Neural cell (in vitro differentiated cells): ENCODE data around the gene IDH3B. TPM values are rescaled to one million over a fixed set of nuclear protein-coding genes. Genes with fewer than 3 reads are reported as not detected.
A peak's percentile ranks its signal among the peaks of the same experiment; 100 is the strongest.
"Not testable (repeated sequence)": the region's sequence is repeated elsewhere in the genome, so short reads cannot be mapped to it uniquely, and the experiment has no call there.

ENCODE experiments used
- H2AFZ ChIP-seq: fragments of 200-600, 300-800 bp; sonication (generic), shearing (Covaris generic); 2 replicates; pipeline ENCODE4 v1.6.0; 2014; ENCODE audit warnings: low read depth, mild to moderate bottlenecking, antibody characterized with exemption, low read length, moderate library complexity
- H3F3A ChIP-seq: fragments of 200-600 bp; shearing (Covaris generic); 2 replicates; pipeline ENCODE4 v1.6.1; 2016; ENCODE audit warnings: mild to moderate bottlenecking, moderate library complexity, mixed read lengths, antibody characterized with exemption, low read length; ENCODE audit not compliant: insufficient read depth, poor library complexity, severe bottlenecking
- H3K27ac ChIP-seq: fragments of 200-600, 300-800 bp; sonication (generic), shearing (Covaris generic); 2 replicates; pipeline ENCODE4 v1.5.1; 2014; ENCODE audit warnings: mild to moderate bottlenecking, low read length, moderate library complexity
- H3K27me3 ChIP-seq: fragments of 300-800, 200-600 bp; sonication (generic), shearing (Covaris generic); 2 replicates; pipeline ENCODE4 v1.6.0; 2014; ENCODE audit warnings: mild to moderate bottlenecking, low read depth, low read length, moderate library complexity; ENCODE audit not compliant: insufficient read depth
- H3K36me3 ChIP-seq: fragments of 300-800, 200-600 bp; sonication (generic), shearing (Covaris generic); 2 replicates; pipeline ENCODE4 v1.5.1; 2014; ENCODE audit warnings: mild to moderate bottlenecking, antibody characterized with exemption, low read length, moderate library complexity; ENCODE audit not compliant: insufficient read depth
- H3K4me2 ChIP-seq: fragments of 300-800, 200-600 bp; sonication (generic), shearing (Covaris generic); 2 replicates; pipeline ENCODE4 v1.6.0; 2014; ENCODE audit warnings: mild to moderate bottlenecking, low read length
- H3K4me3 ChIP-seq: fragments of 300-800, 200-600 bp; sonication (generic), shearing (Covaris generic); 2 replicates; pipeline ENCODE4 v1.5.1; 2014; ENCODE audit warnings: mild to moderate bottlenecking, low read length, moderate library complexity
- H3K79me2 ChIP-seq: fragments of 200-600 bp; shearing (Covaris generic); replicated peaks from 2 replicates; pipeline ENCODE4 v1.6.0; 2014; ENCODE audit warnings: mild to moderate bottlenecking, low read length, moderate library complexity; ENCODE audit not compliant: insufficient read depth
- H3K9ac ChIP-seq: fragments of 300-800, 200-600 bp; sonication (generic), shearing (Covaris generic); 2 replicates; pipeline ENCODE4 v1.6.1; 2016; ENCODE audit warnings: mild to moderate bottlenecking, low read length, mixed read lengths
- H3K9me2 ChIP-seq: fragments of 200-600 bp; shearing (Covaris generic); 2 replicates; pipeline ENCODE4 v1.6.1; 2016; ENCODE audit warnings: mild to moderate bottlenecking, low read length, mixed read lengths; ENCODE audit not compliant: insufficient read depth
- H3K9me3 ChIP-seq: fragments of 200-600, 300-800 bp; sonication (generic), shearing (Covaris generic); 2 replicates; pipeline ENCODE4 v1.6.1; 2016; ENCODE audit warnings: mild to moderate bottlenecking, mixed run types, low read length, moderate library complexity, mixed read lengths
- H4K20me1 ChIP-seq: fragments of 200-600 bp; shearing (Covaris generic); 2 replicates; pipeline ENCODE4 v1.6.1; 2016; ENCODE audit warnings: mild to moderate bottlenecking, mixed run types; ENCODE audit not compliant: insufficient read depth
- CTCF ChIP-seq: fragments of 450-650 bp; IDR thresholded peaks from 2 replicates; pipeline ENCODE4 v1.5.1; 2014; ENCODE audit warnings: antibody characterized with exemption, mild to moderate bottlenecking, moderate library complexity; ENCODE audit not compliant: poor library complexity, severe bottlenecking
- EP300 ChIP-seq: fragments of 450-650 bp; conservative IDR thresholded peaks from 2 replicates; pipeline ENCODE4 v1.6.1; 2014; ENCODE audit warnings: antibody characterized with exemption, mild to moderate bottlenecking, moderate library complexity; ENCODE audit not compliant: poor library complexity, severe bottlenecking
- EZH2 ChIP-seq: fragments of 200-600, 300-800 bp; shearing (Covaris generic), sonication (generic); IDR thresholded peaks from 2 replicates; pipeline ENCODE4 v1.6.1; 2014; ENCODE audit warnings: antibody characterized with exemption, low read length, borderline replicate concordance, mild to moderate bottlenecking; ENCODE audit not compliant: insufficient read depth, poor library complexity, severe bottlenecking
- MXI1 ChIP-seq: fragments of 450-650 bp; conservative IDR thresholded peaks from 2 replicates; pipeline ENCODE4 v1.6.1; 2014; ENCODE audit warnings: antibody characterized with exemption, mild to moderate bottlenecking; ENCODE audit not compliant: poor library complexity, severe bottlenecking
- POLR2AphosphoS5 ChIP-seq: IDR thresholded peaks from 2 replicates; pipeline ENCODE4 v1.6.1; 2012
- RAD21 ChIP-seq: fragments of 450-650 bp; conservative IDR thresholded peaks from 2 replicates; pipeline ENCODE4 v1.6.1; 2014; ENCODE audit warnings: antibody characterized with exemption, mild to moderate bottlenecking, moderate library complexity
- REST ChIP-seq: IDR thresholded peaks from 2 replicates; pipeline ENCODE4 v1.6.1; 2012; ENCODE audit warnings: borderline replicate concordance
- SMC3 ChIP-seq: fragments of 450-650 bp; conservative IDR thresholded peaks from 2 replicates; pipeline ENCODE4 v1.6.1; 2014; ENCODE audit warnings: antibody characterized with exemption, mild to moderate bottlenecking, moderate library complexity; ENCODE audit not compliant: poor library complexity
- TAF1 ChIP-seq: IDR thresholded peaks from 2 replicates; pipeline ENCODE4 v1.6.1; 2012; ENCODE audit warnings: low read depth
- polyA plus RNA-seq: library from polyadenylated mRNA; depleted of rRNA; stranded (reverse); fragments of >200 nt; gene quantifications from 2 replicates; pipeline ENCODE4 v1.2.3, GENCODE V29; 2014

Gene IDH3B
- polyA plus RNA-seq, 1 donor from 2014 or later, result 307 TPM

GRCh38 chr20:2696646-2697045 is 32.6 kb upstream of the IDH3B start:
- no peaks in the 10 kb centered on the region for H3F3A ChIP-seq
- H3K9ac ChIP-seq, result no peak overlapping the region
- TF ChIP-seq EZH2 (no peak), SMC3 (no peak), TAF1 (no peak), MXI1 (no peak), POLR2AphosphoS5 (no peak), RAD21 (no peak), CTCF (no peak), REST (no peak)
- H2AFZ ChIP-seq, result no peak overlapping the region
- no peaks in the 10 kb centered on the region for H4K20me1 ChIP-seq
- no peaks in the 10 kb centered on the region for H3K9me2 ChIP-seq
- H3K27ac ChIP-seq, result no peak overlapping the region
- no peaks in the 10 kb centered on the region for H3K9me3 ChIP-seq
- peaks cover 17% of the 10 kb centered on the region for H3K27me3 ChIP-seq
- H3K79me2 ChIP-seq, result no peaks in the 10 kb centered on the region
- H3K4me2 ChIP-seq, result no peak overlapping the region
- H3K36me3 ChIP-seq, result no peaks in the 10 kb centered on the region
- no peak overlapping the region for H3K4me3 ChIP-seq

GRCh38 chr20:2695984-2696525 is 32.0 kb upstream of the IDH3B start:
- peaks cover 23% of the 10 kb centered on the region for H3K27me3 ChIP-seq
- not testable (repeated sequence) for H2AFZ ChIP-seq, H3F3A ChIP-seq, H3K4me3 ChIP-seq, H3K9me2 ChIP-seq, H3K79me2 ChIP-seq, H3K9me3 ChIP-seq, H4K20me1 ChIP-seq, H3K27ac ChIP-seq, H3K9ac ChIP-seq, H3K36me3 ChIP-seq, H3K4me2 ChIP-seq

GRCh38 chr20:2695206-2695983 is 31.4 kb upstream of the IDH3B start:
- Histone ChIP-seq H3K27ac (no peak overlapping the region), H3K9me3 (no peaks in the 10 kb centered on the region), H3K9me2 (no peaks in the 10 kb centered on the region), H3K79me2 (no peaks in the 10 kb centered on the region), H3K27me3 (peaks cover 27% of the 10 kb centered on the region), H3K4me2 (no peak overlapping the region), H3K4me3 (peak overlapping the region; percentile 63), H4K20me1 (no peaks in the 10 kb centered on the region), H3K36me3 (no peaks in the 10 kb centered on the region), H2AFZ (no peak overlapping the region), H3K9ac (no peak overlapping the region), H3F3A (no peaks in the 10 kb centered on the region)
- TF ChIP-seq REST, result no peak
- no peak for TF ChIP-seq EZH2
- no peak for TF ChIP-seq EP300
- TF ChIP-seq TAF1, result no peak
